Fibroblast of the aortic adventitia (primary cell): ENCODE data around the gene TMCO4. TPM values are rescaled to one million over a fixed set of nuclear protein-coding genes. Genes with fewer than 3 reads are reported as not detected.
A peak's percentile ranks its signal among the peaks of the same experiment; 100 is the strongest.

Experiments used
- DNase-seq: peaks from one replicate; pipeline ENCODE4 v3.0.0-alpha.2; 2010; ENCODE audit warnings: low read depth
- H3K4me3 ChIP-seq: 2 replicates; pipeline ENCODE4 v1.5.1; 2011; ENCODE audit warnings: low read depth, mild to moderate bottlenecking, control low read depth, low read length, moderate library complexity
- total RNA-seq: library from RNA; depleted of rRNA; stranded (reverse); fragments of >200 nt; gene quantifications from 2 replicates; pipeline ENCODE4 v1.2.3, GENCODE V29; 2012; ENCODE audit warnings: low replicate concordance
- TF ChIP-seq, protein P1 (sequence below): IDR thresholded peaks from 2 replicates; pipeline ENCODE4 v1.5.1; 2011; ENCODE audit warnings: mild to moderate bottlenecking, low read length, control low read depth, inconsistent platforms; ENCODE audit not compliant: insufficient read depth

TMCO4 gene
- total RNA-seq, 1 donor: 30.9 TPM

DNA sequence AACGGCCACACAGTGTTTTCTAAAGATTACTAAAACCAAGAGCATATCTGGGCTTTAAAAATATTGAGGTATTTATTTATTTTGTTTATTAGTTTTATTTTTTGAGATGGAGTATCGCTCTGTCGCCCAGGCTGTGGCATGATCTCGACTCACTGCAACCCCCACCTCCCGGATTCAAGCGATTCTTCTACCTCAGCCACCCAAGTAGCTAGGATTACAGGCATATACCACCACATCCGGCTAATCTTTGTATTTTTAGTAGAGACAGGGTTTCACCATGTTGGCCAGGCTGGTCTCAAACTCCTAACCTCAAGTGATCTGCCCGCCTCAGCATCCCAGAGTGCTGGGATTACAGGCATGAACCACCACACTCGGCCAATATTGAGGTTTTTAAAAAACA is 23.9 kb downstream of the TMCO4 start:
- no peak overlapping the region for H3K4me3 ChIP-seq
- DNase-seq: no peak
- TF ChIP-seq, protein P1, sequence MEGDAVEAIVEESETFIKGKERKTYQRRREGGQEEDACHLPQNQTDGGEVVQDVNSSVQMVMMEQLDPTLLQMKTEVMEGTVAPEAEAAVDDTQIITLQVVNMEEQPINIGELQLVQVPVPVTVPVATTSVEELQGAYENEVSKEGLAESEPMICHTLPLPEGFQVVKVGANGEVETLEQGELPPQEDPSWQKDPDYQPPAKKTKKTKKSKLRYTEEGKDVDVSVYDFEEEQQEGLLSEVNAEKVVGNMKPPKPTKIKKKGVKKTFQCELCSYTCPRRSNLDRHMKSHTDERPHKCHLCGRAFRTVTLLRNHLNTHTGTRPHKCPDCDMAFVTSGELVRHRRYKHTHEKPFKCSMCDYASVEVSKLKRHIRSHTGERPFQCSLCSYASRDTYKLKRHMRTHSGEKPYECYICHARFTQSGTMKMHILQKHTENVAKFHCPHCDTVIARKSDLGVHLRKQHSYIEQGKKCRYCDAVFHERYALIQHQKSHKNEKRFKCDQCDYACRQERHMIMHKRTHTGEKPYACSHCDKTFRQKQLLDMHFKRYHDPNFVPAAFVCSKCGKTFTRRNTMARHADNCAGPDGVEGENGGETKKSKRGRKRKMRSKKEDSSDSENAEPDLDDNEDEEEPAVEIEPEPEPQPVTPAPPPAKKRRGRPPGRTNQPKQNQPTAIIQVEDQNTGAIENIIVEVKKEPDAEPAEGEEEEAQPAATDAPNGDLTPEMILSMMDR: no peak

DNA sequence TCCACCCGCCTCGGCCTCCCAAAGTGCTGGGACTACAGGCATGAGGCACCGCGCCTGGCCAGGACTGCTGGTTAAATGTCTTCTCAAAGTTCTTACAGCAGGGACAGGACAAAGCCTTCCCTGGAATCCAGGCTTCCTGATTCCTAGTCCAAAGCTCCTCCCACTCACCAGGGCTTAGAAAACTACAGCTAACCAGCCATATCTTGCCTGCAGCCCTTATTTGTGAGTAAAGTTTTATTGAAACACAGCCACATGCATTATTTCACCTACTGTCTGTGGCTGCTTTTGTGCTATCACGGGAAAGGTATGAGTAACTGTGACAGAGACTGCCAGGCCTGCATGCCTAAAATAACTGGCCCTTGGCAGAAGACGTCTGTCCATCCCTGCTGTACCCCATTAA is 24.4 kb downstream of the TMCO4 start:
- TF ChIP-seq, protein P1: no peak
- DNase-seq: peak; percentile 11
- no peak overlapping the region for H3K4me3 ChIP-seq

DNA sequence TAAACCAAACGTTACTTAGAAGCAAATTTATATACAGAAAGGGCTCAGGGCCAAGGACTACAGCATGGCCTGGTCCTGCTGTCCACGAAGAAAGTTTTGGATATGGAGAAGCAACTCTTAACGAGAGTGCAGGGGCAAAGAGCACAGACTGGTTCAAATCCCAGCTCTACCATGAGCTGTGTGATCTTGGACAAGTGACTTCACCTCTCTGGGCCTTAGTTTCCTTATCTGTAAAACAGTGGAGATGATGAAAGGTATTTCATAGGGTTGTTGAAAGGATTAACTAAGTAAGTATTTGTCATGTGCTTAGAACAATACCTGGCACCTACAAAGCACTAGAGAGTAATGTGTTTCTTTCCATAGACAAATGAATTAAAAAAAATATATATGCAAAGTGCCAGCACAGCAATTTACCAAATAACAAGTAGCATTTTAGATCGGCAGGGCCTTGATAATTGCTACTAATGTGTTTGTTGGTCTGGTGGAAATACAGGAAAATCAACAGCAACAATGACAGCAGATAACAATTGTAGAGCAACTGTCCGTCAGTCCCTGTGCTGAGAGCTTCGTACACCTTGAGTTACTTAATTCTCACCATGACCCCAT is 25.4 kb downstream of the TMCO4 start:
- TF ChIP-seq, protein P1: no peak
- no peak for DNase-seq
- no peak overlapping the region for H3K4me3 ChIP-seq

DNA sequence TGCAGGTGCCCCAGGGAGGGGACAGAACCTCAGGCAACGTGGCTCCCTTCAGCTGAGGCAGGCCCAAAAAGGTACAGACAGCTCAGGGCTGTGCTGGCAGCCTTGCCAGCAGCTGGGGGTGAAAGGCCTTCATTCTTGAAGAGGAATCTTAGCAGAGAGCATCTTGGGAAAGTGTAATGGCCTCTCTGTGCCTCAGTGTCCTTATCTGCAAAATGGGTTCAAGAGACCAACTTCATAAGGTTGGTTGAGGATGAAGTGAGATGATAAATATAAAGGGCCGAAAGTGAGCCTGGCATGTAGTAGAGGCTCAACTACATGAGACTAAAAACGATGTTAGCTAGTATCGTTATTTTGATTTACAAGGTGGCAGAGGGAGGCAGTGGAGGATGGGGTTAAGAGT is 26.2 kb downstream of the TMCO4 start:
- no peak overlapping the region for H3K4me3 ChIP-seq
- no peak for DNase-seq
- TF ChIP-seq, protein P1: no peak

DNA sequence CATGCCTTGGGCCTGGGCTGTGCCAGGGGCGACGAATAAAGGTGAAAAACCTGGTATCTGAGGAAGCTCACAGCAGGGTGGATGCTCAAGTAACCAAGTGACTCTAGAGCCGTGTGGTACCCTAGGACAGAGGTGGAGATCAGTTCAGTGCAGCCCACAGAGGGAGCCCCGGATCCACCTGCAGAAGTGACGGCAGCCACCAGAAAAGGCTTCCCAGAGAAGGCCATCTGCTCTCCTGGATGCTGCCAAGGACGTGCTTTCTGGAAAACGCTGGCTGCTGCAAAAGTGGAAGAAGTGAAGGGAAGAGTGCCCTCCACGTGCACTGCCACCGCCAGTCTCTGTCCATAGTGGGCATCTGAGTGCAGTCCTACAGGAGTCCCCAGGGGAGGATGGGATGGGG is 27.7 kb downstream of the TMCO4 start:
- no peak overlapping the region for H3K4me3 ChIP-seq
- no peak for DNase-seq
- TF ChIP-seq, protein P1: no peak

DNA sequence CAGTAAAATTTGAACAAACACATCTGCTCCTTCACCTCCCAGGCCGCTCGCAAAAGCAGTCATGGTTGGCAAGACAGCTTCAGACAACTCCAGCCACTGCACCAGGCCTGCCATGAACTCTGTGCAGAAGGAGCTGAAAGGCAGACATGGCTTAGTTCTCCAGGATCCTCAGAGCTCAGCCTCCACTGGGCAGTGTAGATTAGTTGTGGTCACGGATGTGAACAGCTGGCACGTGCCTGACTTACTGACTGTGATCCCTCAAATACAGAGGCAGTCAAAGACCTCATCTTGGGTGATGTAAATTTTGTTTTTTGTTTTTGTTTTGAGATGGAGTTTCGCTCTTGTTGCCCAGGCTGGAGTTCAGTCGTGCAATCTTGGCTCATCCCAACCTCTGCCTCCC is 28.4 kb downstream of the TMCO4 start:
- DNase-seq: no peak
- H3K4me3 ChIP-seq: no peak overlapping the region
- TF ChIP-seq, protein P1: no peak
